NCI-H2227 (cell line): ENCODE data around the gene TRPV2.
"Not testable (repeated sequence)": the region's sequence is repeated elsewhere in the genome, so short reads cannot be mapped to it uniquely, and the experiment has no call there.

Source experiments
- DNase-seq: peaks from one replicate; lab custom pipeline; 2025; ENCODE audit not compliant: unreplicated experiment; lab: John Stamatoyannopoulos, UW

The TRPV2 gene

GRCh38 chr17:16415031-16415924, at the start of gene TRPV2:
Gene TRPV2, plus strand, starts transcription at chr17:16415571. Its CDS starts 2,098 bp downstream, at chr17:16417669.
- no peak for DNase-seq

GRCh38 chr17:16371742-16372141, 43.6 kb upstream of the TRPV2 start:
- DNase-seq, result no peak

GRCh38 chr17:16374146-16374938, 41.0 kb upstream of the TRPV2 start:
- no peak for DNase-seq

- DNase-seq, result no peak
These were observed 37.4 kb upstream of the TRPV2 start for GRCh38 chr17:16377941-16378341.

GRCh38 chr17:16378636-16379282, 36.6 kb upstream of the TRPV2 start:
- DNase-seq, result no peak

GRCh38 chr17:16379654-16380053, 35.7 kb upstream of the TRPV2 start:
- DNase-seq, result no peak

- DNase-seq, result peak; percentile 96
These were observed 34.5 kb upstream of the TRPV2 start, which contains the start of gene UBB for GRCh38 chr17:16380640-16381495. Gene UBB, plus strand, starts transcription at chr17:16381091. Its CDS starts 817 bp downstream, at chr17:16381908.

GRCh38 chr17:16381496-16381820, 33.9 kb upstream of the TRPV2 start:
- DNase-seq, result no peak

GRCh38 chr17:16383216-16383615, 32.2 kb upstream of the TRPV2 start:
- no peak for DNase-seq

GRCh38 chr17:16383772-16384287, 31.5 kb upstream of the TRPV2 start:
- DNase-seq, result no peak

GRCh38 chr17:16384557-16384956, 30.8 kb upstream of the TRPV2 start:
- DNase-seq, result no peak

- DNase-seq, result not testable (repeated sequence)
These were observed 29.3 kb upstream of the TRPV2 start for GRCh38 chr17:16386126-16386507.

- no peak for DNase-seq
These were observed 23.9 kb upstream of the TRPV2 start for GRCh38 chr17:16391451-16391850.

GRCh38 chr17:16392491-16392890, 22.9 kb upstream of the TRPV2 start:
- not testable (repeated sequence) for DNase-seq

- DNase-seq, result not testable (repeated sequence)
These were observed 19.5 kb upstream of the TRPV2 start for GRCh38 chr17:16395887-16396286.

- DNase-seq, result peak; percentile 4
These were observed 18.7 kb upstream of the TRPV2 start for GRCh38 chr17:16396693-16397092.

- DNase-seq, result no peak
These were observed 16.8 kb upstream of the TRPV2 start for GRCh38 chr17:16398270-16399267.

- DNase-seq, result not testable (repeated sequence)
These were observed 11.5 kb upstream of the TRPV2 start for GRCh38 chr17:16403847-16404246.
